HG03060 (cell line): ENCODE data around the gene EN2.

Experiments used
- ATAC-seq: cut with Tn5 transposase; IDR thresholded peaks from one replicate; pipeline ENCODE4 v1.9.1; 2021; ENCODE audit warnings: low read depth, moderate number of reproducible peaks; ENCODE audit not compliant: unreplicated experiment

EN2 gene

GRCh38 chr7:155449869-155450557 lies 7.9 kb upstream of the EN2 start:
- ATAC-seq = no peak

- no peak for ATAC-seq
Observed at GRCh38 chr7:155450558-155450969, 7.4 kb upstream of the EN2 start.

GRCh38 chr7:155450970-155451801 lies 6.7 kb upstream of the EN2 start:
- no peak for ATAC-seq

GRCh38 chr7:155451840-155452239 lies 6.1 kb upstream of the EN2 start:
- no peak for ATAC-seq

- no peak for ATAC-seq
Observed at GRCh38 chr7:155452505-155453295, 5.2 kb upstream of the EN2 start.

- no peak for ATAC-seq
Observed at GRCh38 chr7:155453296-155454182, 4.4 kb upstream of the EN2 start.

GRCh38 chr7:155454183-155455112 lies 3.5 kb upstream of the EN2 start:
- ATAC-seq = no peak

- no peak for ATAC-seq
Observed at GRCh38 chr7:155455132-155455693, 2.7 kb upstream of the EN2 start.

GRCh38 chr7:155455776-155456737 lies 1.9 kb upstream of the EN2 start:
- no peak for ATAC-seq

- ATAC-seq = no peak
Observed at GRCh38 chr7:155456738-155457543, 988 bp upstream of the EN2 start.

- ATAC-seq = no peak
Observed at GRCh38 chr7:155457544-155458110, 302 bp upstream of the EN2 start.

GRCh38 chr7:155458878-155459699 lies 1.2 kb downstream of the EN2 start:
- ATAC-seq = no peak

GRCh38 chr7:155459700-155460461 lies 2.0 kb downstream of the EN2 start:
- no peak for ATAC-seq

- no peak for ATAC-seq
Observed at GRCh38 chr7:155460926-155461613, 3.1 kb downstream of the EN2 start.
